GM19035 (cell line): ENCODE results near the gene APC2.
"Not testable (repeated sequence)": the region's sequence is repeated elsewhere in the genome, so short reads cannot be mapped to it uniquely, and the experiment has no call there.

Experiments used
- ATAC-seq: cut with Tn5 transposase; IDR thresholded peaks from one replicate; pipeline ENCODE4 v1.9.1; 2021; ENCODE audit not compliant: unreplicated experiment

Gene APC2

GRCh38 chr19:1507763-1508506, 58.0 kb downstream of the APC2 start:
- ATAC-seq: no peak

GRCh38 chr19:1508507-1508856, 58.6 kb downstream of the APC2 start:
- ATAC-seq: no peak

GRCh38 chr19:1509602-1510441, 59.9 kb downstream of the APC2 start:
- no peak for ATAC-seq

- no peak for ATAC-seq
These were observed 60.5 kb downstream of the APC2 start for GRCh38 chr19:1510442-1510806.

- ATAC-seq: no peak
These were observed 60.9 kb downstream of the APC2 start for GRCh38 chr19:1510807-1511206.

- ATAC-seq: no peak
These were observed 61.7 kb downstream of the APC2 start for GRCh38 chr19:1511318-1512317.

GRCh38 chr19:1512671-1513498, 63.0 kb downstream of the APC2 start, which contains the start of gene ADAMTSL5:
TSS of gene ADAMTSL5 (minus strand) at chr19:1513019. CDS start at chr19:1510943, 2,076 bp downstream.
- ATAC-seq: no peak

GRCh38 chr19:1513499-1514294, 63.8 kb downstream of the APC2 start:
- ATAC-seq: no peak

- no peak for ATAC-seq
These were observed 64.4 kb downstream of the APC2 start for GRCh38 chr19:1514295-1514661.

- no peak for ATAC-seq
These were observed 65.2 kb downstream of the APC2 start for GRCh38 chr19:1514986-1515721.

GRCh38 chr19:1516395-1516753, 66.5 kb downstream of the APC2 start:
- ATAC-seq: no peak

GRCh38 chr19:1518471-1518870, 68.5 kb downstream of the APC2 start:
- no peak for ATAC-seq

- not testable (repeated sequence) for ATAC-seq
These were observed 69.9 kb downstream of the APC2 start for GRCh38 chr19:1519802-1520201.

- no peak for ATAC-seq
These were observed 70.4 kb downstream of the APC2 start for GRCh38 chr19:1520203-1520780.

GRCh38 chr19:1521636-1522035, 71.7 kb downstream of the APC2 start:
- no peak for ATAC-seq

GRCh38 chr19:1522061-1522460, 72.1 kb downstream of the APC2 start:
- no peak for ATAC-seq

GRCh38 chr19:1522838-1523237, 72.9 kb downstream of the APC2 start:
- ATAC-seq: no peak
